Brain microvascular endothelial cell (primary cell): ENCODE results near the gene MAMSTR.
"Not testable (repeated sequence)": the region's sequence is repeated elsewhere in the genome, so short reads cannot be mapped to it uniquely, and the experiment has no call there.

Source experiments
- DNase-seq: peaks from one replicate; pipeline ENCODE4 v3.0.0-alpha.2; 2020
- H3K27ac ChIP-seq: fragments of 250-450 bp; sonication (Bioruptor Pico); 2 replicates; pipeline ENCODE4 v1.5.1; 2020; ENCODE audit warnings: mild to moderate bottlenecking, moderate library complexity
- H3K27me3 ChIP-seq: fragments of 250-450 bp; sonication (Bioruptor Pico); replicated peaks from 2 replicates; pipeline ENCODE4 v1.5.1; 2020; ENCODE audit warnings: mild to moderate bottlenecking
- H3K36me3 ChIP-seq: fragments of 250-450 bp; sonication (Bioruptor Pico); replicated peaks from 2 replicates; pipeline ENCODE4 v1.5.1; 2020; ENCODE audit warnings: mild to moderate bottlenecking
- H3K4me3 ChIP-seq: 2 replicates; pipeline ENCODE4 v1.5.1; 2011; ENCODE audit warnings: low read depth, mild to moderate bottlenecking, control low read depth, low read length, moderate library complexity
- in situ Hi-C: cut with HindIII; loops from 2 replicates; pipeline ENCODE4 v1.10.0; 2017; ENCODE audit warnings: low sequenced_read_pairs, low pct_ligation_motif_present
- TF ChIP-seq, protein P1 (sequence below): IDR thresholded peaks from 2 replicates; pipeline ENCODE4 v1.5.1; 2011; ENCODE audit warnings: low read depth, mild to moderate bottlenecking, moderate library complexity, low read length, control low read depth, inconsistent platforms; ENCODE audit errors: missing control alignments

The MAMSTR gene

GRCh38 chr19:48724796-48725753 is 5.5 kb upstream of the MAMSTR start:
- Histone ChIP-seq H3K4me3 (no peak overlapping the region), H3K27ac (peak overlapping the region; percentile 58), H3K36me3 (no peaks in the 10 kb centered on the region), H3K27me3 (no peaks in the 10 kb centered on the region)
- TF ChIP-seq, protein P1, sequence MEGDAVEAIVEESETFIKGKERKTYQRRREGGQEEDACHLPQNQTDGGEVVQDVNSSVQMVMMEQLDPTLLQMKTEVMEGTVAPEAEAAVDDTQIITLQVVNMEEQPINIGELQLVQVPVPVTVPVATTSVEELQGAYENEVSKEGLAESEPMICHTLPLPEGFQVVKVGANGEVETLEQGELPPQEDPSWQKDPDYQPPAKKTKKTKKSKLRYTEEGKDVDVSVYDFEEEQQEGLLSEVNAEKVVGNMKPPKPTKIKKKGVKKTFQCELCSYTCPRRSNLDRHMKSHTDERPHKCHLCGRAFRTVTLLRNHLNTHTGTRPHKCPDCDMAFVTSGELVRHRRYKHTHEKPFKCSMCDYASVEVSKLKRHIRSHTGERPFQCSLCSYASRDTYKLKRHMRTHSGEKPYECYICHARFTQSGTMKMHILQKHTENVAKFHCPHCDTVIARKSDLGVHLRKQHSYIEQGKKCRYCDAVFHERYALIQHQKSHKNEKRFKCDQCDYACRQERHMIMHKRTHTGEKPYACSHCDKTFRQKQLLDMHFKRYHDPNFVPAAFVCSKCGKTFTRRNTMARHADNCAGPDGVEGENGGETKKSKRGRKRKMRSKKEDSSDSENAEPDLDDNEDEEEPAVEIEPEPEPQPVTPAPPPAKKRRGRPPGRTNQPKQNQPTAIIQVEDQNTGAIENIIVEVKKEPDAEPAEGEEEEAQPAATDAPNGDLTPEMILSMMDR, result no peak
- DNase-seq, result peak; percentile 88
- in situ Hi-C loops, result no loop called here

GRCh38 chr19:48722196-48722708 is 2.7 kb upstream of the MAMSTR start:
- H3K4me3 ChIP-seq, result no peak overlapping the region
- H3K27ac ChIP-seq, result no peak overlapping the region
- no peaks in the 10 kb centered on the region for H3K36me3 ChIP-seq
- TF ChIP-seq, protein P1, result no peak
- DNase-seq, result no peak
- in situ Hi-C loops, result no loop called here
- no peaks in the 10 kb centered on the region for H3K27me3 ChIP-seq

- in situ Hi-C loops, result no loop called here
- Histone ChIP-seq H3K4me3 (peak overlapping the region; percentile 71), H3K27ac (peak overlapping the region; percentile 93), H3K36me3 (no peaks in the 10 kb centered on the region), H3K27me3 (no peaks in the 10 kb centered on the region)
- DNase-seq, result peak; percentile 100
- TF ChIP-seq, protein P1, result no peak
These were observed 1.2 kb upstream of the MAMSTR start for GRCh38 chr19:48720613-48721296.

- Histone ChIP-seq H3K27ac (no peak overlapping the region), H3K27me3 (no peaks in the 10 kb centered on the region), H3K36me3 (no peaks in the 10 kb centered on the region), H3K4me3 (peak overlapping the region; percentile 71)
- in situ Hi-C loops, result no loop called here
- DNase-seq, result no peak
- TF ChIP-seq, protein P1, result no peak
These were observed 707 bp upstream of the MAMSTR start for GRCh38 chr19:48720251-48720612.

- no peak for DNase-seq
- no peaks in the 10 kb centered on the region for H3K27me3 ChIP-seq
- H3K36me3 ChIP-seq, result no peaks in the 10 kb centered on the region
- no peak overlapping the region for H3K4me3 ChIP-seq
- no peak overlapping the region for H3K27ac ChIP-seq
- TF ChIP-seq, protein P1, result no peak
- in situ Hi-C loops, result no loop called here
These were observed 754 bp downstream of the MAMSTR start for GRCh38 chr19:48718711-48719231.

DNA sequence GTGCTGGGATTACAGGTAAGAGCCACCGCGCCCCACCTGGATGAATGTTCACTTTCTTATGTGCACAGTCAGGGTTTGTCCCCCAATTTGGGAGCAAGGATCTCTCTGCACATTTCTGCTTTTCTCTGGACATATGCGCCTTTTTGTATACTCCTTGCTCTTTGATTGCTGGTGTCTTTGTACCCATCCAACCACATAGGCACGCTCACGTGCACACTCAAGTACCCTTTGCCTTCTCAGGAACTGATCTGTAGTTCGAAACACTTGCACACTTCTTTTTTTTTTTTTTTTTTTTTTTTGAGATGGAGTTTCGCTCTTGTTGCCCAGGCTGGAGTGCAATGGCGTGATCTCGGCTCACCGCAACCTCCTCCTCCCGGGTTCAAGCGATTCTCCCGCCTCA is 1.4 kb downstream of the MAMSTR start:
- H3K4me3 ChIP-seq, H3K27ac ChIP-seq, DNase-seq, H3K36me3 ChIP-seq, in situ Hi-C loops, H3K27me3 ChIP-seq: not testable (repeated sequence)
